Fibroblast of lung (primary cell): ENCODE measurements around the gene CBFA2T2. TPM values are rescaled to one million over a fixed set of nuclear protein-coding genes. Genes with fewer than 3 reads are reported as not detected.
A peak's percentile ranks its signal among the peaks of the same experiment; 100 is the strongest.

ENCODE experiments used
- DNase-seq, 2 donors: peaks; one replicate each; pipeline versions ENCODE4 v3.0.0 to v3.0.0-alpha.2; 2010; ENCODE audit warnings: low read depth in 2 of 2
- H2AFZ ChIP-seq: 2 replicates; pipeline ENCODE4 v1.5.1; 2012; ENCODE audit warnings: low read length, control low read depth, inconsistent platforms
- H3K27ac ChIP-seq: 2 replicates; pipeline ENCODE4 v1.5.1; 2011; ENCODE audit warnings: low read length, control low read depth; ENCODE audit not compliant: insufficient read depth
- H3K27me3 ChIP-seq: 2 replicates; pipeline ENCODE4 v1.5.1; 2011; ENCODE audit warnings: mild to moderate bottlenecking, low read length; ENCODE audit not compliant: control insufficient read depth, insufficient read depth
- H3K36me3 ChIP-seq: 2 replicates; pipeline ENCODE4 v1.5.1; 2011; ENCODE audit warnings: low read length; ENCODE audit not compliant: control insufficient read depth, insufficient read depth
- H3K4me1 ChIP-seq: 2 replicates; pipeline ENCODE4 v1.5.1; 2011; ENCODE audit warnings: low read length; ENCODE audit not compliant: control insufficient read depth, insufficient read depth; ENCODE audit errors: extremely low read depth
- H3K4me2 ChIP-seq: 2 replicates; pipeline ENCODE4 v1.5.1; 2011; ENCODE audit warnings: low read length, control low read depth; ENCODE audit not compliant: insufficient read depth; ENCODE audit errors: extremely low read depth
- H3K4me3 ChIP-seq, 4 experiments: fragments of 200-600 bp in 1 of 4; sonication (generic) in 1 of 4; replicated peaks in 1 of 4; 2 replicates each; pipeline ENCODE4 v1.5.1; 2011 to 2016; ENCODE audit warnings: low read length in 4 of 4, low read depth in 3 of 4, mild to moderate bottlenecking in 3 of 4, control low read depth in 2 of 4, inconsistent platforms in 1 of 4, mixed read lengths in 1 of 4; ENCODE audit not compliant: insufficient read depth in 1 of 4; ENCODE audit errors: control extremely low read depth in 1 of 4
- H3K79me2 ChIP-seq: 2 replicates; pipeline ENCODE4 v1.5.1; 2012; ENCODE audit warnings: mild to moderate bottlenecking, low read length, inconsistent platforms; ENCODE audit not compliant: control insufficient read depth, insufficient read depth
- H3K9ac ChIP-seq: 2 replicates; pipeline ENCODE4 v1.5.1; 2011; ENCODE audit warnings: mild to moderate bottlenecking, low read length, control low read depth; ENCODE audit not compliant: insufficient read depth
- H3K9me3 ChIP-seq: 2 replicates; pipeline ENCODE4 v1.5.1; 2012; ENCODE audit warnings: low read depth, low read length; ENCODE audit not compliant: control insufficient read depth, insufficient read depth
- H4K20me1 ChIP-seq: 2 replicates; pipeline ENCODE4 v1.5.1; 2011; ENCODE audit warnings: low read length; ENCODE audit not compliant: control insufficient read depth, insufficient read depth; ENCODE audit errors: extremely low read depth
- EZH2 ChIP-seq: IDR thresholded peaks from 2 replicates; pipeline ENCODE4 v1.5.1; 2012; ENCODE audit warnings: low read length, control low read depth, mild to moderate bottlenecking; ENCODE audit errors: missing control alignments
- polyA plus RNA-seq, 2 donors: library from polyadenylated mRNA; depleted of rRNA in 1 of 2; stranded (reverse) in 1 of 2; unstranded in 1 of 2; fragments of >200 nt; gene quantifications; 2 replicates each; pipeline ENCODE4 v1.2.1, GENCODE V29; 2011 to 2012; ENCODE audit warnings: missing spikeins in 1 of 2
- total RNA-seq: library from RNA; depleted of rRNA; stranded (reverse); fragments of >200 nt; gene quantifications from 2 replicates; pipeline ENCODE4 v1.2.1, GENCODE V29; 2014
- TF ChIP-seq, protein P1 (sequence below), 2 donors: IDR thresholded peaks in 1 of 2; conservative IDR thresholded peaks in 1 of 2; 1 replicate in 1 of 2; 2 replicates in 1 of 2; pipeline ENCODE4 v1.5.1; 2011 to 2012; ENCODE audit warnings: low read length in 2 of 2, control low read depth in 1 of 2, inconsistent platforms in 1 of 2, low read depth in 1 of 2, mild to moderate bottlenecking in 1 of 2

The CBFA2T2 gene
- total and polyA plus RNA-seq, 2 donors (not counting 1 experiment from before 2014, with no cell fraction given), result 5.6 to 7.3 TPM

DNA sequence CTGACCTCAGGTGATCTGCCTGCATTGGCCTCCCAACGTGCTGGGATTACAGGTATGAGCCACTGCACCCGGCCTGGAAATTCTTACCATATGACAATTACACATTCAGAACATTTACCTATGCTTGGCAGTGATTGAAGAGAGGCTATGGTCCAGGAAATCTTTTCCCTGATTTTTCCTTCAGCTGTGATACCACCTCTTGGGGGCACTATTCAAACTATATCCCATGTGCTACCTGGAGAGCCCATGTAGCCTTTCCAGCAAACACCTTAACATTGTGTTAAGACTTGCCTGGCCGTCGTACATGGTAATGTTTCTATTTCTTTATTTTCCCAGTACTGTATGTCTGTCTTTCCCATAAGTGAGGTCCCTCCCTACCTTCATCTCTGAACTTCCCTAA lies 110.5 kb downstream of the CBFA2T2 start:
- no peak for DNase-seq
- Histone ChIP-seq H2AFZ (no peak overlapping the region), H3K36me3 (no peaks in the 10 kb centered on the region), H3K4me1 (no peaks in the 10 kb centered on the region), H3K4me3 (no peak overlapping the region), H3K9me3 (no peaks in the 10 kb centered on the region), H3K79me2 (no peaks in the 10 kb centered on the region), H3K27me3 (no peaks in the 10 kb centered on the region), H3K4me2 (no peak overlapping the region), H3K9ac (no peak overlapping the region), H3K27ac (no peak overlapping the region), H4K20me1 (no peaks in the 10 kb centered on the region)
- TF ChIP-seq, protein P1, sequence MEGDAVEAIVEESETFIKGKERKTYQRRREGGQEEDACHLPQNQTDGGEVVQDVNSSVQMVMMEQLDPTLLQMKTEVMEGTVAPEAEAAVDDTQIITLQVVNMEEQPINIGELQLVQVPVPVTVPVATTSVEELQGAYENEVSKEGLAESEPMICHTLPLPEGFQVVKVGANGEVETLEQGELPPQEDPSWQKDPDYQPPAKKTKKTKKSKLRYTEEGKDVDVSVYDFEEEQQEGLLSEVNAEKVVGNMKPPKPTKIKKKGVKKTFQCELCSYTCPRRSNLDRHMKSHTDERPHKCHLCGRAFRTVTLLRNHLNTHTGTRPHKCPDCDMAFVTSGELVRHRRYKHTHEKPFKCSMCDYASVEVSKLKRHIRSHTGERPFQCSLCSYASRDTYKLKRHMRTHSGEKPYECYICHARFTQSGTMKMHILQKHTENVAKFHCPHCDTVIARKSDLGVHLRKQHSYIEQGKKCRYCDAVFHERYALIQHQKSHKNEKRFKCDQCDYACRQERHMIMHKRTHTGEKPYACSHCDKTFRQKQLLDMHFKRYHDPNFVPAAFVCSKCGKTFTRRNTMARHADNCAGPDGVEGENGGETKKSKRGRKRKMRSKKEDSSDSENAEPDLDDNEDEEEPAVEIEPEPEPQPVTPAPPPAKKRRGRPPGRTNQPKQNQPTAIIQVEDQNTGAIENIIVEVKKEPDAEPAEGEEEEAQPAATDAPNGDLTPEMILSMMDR (conservative IDR thresholded peaks at IDR 0.05 in 1 of 2, IDR thresholded peaks at IDR 0.05 in 1 of 2; ENCODE audit: low read depth in 1 of 2, low read length in 2 of 2), result no peak
- TF ChIP-seq EZH2, result no peak

DNA sequence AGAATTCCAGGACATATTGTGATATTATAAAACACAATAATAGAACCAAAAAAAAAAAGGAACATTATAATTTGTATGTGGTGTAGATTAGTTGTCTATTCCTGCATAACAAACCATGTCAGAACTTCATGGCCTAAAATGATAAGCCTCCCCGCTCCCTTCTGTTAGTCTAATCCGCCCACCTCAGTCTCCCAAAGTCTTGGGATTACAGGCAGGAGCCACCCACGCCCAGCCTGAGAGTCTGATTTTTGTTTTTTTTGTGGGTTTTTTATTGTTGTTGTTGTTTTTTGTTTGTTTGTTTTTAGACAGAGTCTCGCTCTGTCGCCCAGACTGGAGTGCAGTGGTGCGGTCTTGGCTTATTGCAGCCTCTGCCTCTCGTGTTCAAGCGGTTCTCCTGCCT lies 111.1 kb downstream of the CBFA2T2 start:
- TF ChIP-seq EZH2, result no peak
- TF ChIP-seq, protein P1 (conservative IDR thresholded peaks at IDR 0.05 in 1 of 2, IDR thresholded peaks at IDR 0.05 in 1 of 2; ENCODE audit: low read depth in 1 of 2, low read length in 2 of 2), result no peak
- Histone ChIP-seq H3K27me3 (no peaks in the 10 kb centered on the region), H4K20me1 (no peaks in the 10 kb centered on the region), H2AFZ (no peak overlapping the region), H3K9ac (no peak overlapping the region), H3K36me3 (no peaks in the 10 kb centered on the region), H3K4me3 (no peak overlapping the region), H3K9me3 (no peaks in the 10 kb centered on the region), H3K27ac (no peak overlapping the region), H3K4me1 (no peaks in the 10 kb centered on the region), H3K4me2 (no peak overlapping the region), H3K79me2 (no peaks in the 10 kb centered on the region)
- no peak for DNase-seq

DNA sequence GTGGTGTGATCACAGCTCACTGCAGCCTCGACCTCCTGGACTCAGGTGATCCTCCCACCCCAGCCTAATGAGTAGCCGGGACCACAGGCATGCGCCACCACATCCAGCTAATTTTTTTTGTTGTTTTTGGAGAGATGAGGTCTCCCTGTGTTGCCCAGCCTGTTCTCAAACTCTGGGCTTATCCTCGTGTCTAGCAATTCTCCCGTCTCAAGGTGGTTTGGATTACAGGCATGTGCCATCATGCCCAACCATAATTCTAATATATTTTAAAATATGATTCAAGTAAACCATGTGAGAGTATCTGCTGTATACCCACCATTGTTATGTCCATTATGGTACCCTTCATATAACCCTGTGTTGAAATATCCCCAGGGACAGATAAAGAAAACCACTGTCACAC lies 112.0 kb downstream of the CBFA2T2 start:
- no peaks in the 10 kb centered on the region for H3K27me3 ChIP-seq
- H3K9me3 ChIP-seq, result no peaks in the 10 kb centered on the region
- no peak overlapping the region for H2AFZ ChIP-seq

More for the DNA sequence above, 112.0 kb downstream of the CBFA2T2 start:
- Histone ChIP-seq H3K4me1 (no peaks in the 10 kb centered on the region), H3K27ac (no peak overlapping the region), H4K20me1 (no peaks in the 10 kb centered on the region), H3K36me3 (no peaks in the 10 kb centered on the region), H3K79me2 (no peaks in the 10 kb centered on the region), H3K9ac (no peak overlapping the region), H3K4me3 (no peak overlapping the region), H3K4me2 (no peak overlapping the region)
- TF ChIP-seq, protein P1 (conservative IDR thresholded peaks at IDR 0.05 in 1 of 2, IDR thresholded peaks at IDR 0.05 in 1 of 2; ENCODE audit: low read depth in 1 of 2, low read length in 2 of 2), result no peak
- TF ChIP-seq EZH2, result no peak
- DNase-seq, result peak in 1 of 2 donors; percentile 16
